ENCODE data around the gene ENOX1. TPM values are rescaled to one million over a fixed set of nuclear protein-coding genes. Genes with fewer than 3 reads are reported as not detected.

ENOX1 gene
- polyA plus RNA-seq, 2 of the 4 experiments (the other 2 are of a cell fraction): 0.28 to 0.41 TPM

GRCh38 chr13:43558326-43558725 lies 228.4 kb downstream of the ENOX1 start (continued):
- TF ChIP-seq FOSB (CRISPR knock-in tag; IDR thresholded peaks at IDR 0.05): no peak
- no peak for TF ChIP-seq FOXS1 (CRISPR knock-in tag; IDR thresholded peaks at IDR 0.05)
- TF ChIP-seq CBX2 (IDR thresholded peaks at IDR 0.05; ENCODE audit: borderline replicate concordance, low read depth): no peak
- no peak for TF ChIP-seq RAD21 (conservative IDR thresholded peaks at IDR 0.05 in 1 of 2, IDR thresholded peaks at IDR 0.05 in 1 of 2)
- no peak for TF ChIP-seq SMC3 (IDR thresholded peaks at IDR 0.05)
- TF ChIP-seq CEBPB (IDR thresholded peaks at IDR 0.05): no peak
- no peak for TF ChIP-seq MAZ (IDR thresholded peaks at IDR 0.05; ENCODE audit: borderline replicate concordance, low read depth, low read length)
- TF ChIP-seq RFX5 (IDR thresholded peaks at IDR 0.05): no peak

- TF ChIP-seq BCL3 (IDR thresholded peaks at IDR 0.05) (no peak), JUNB (IDR thresholded peaks at IDR 0.05) (no peak), TFCP2L1 (CRISPR knock-in tag; IDR thresholded peaks at IDR 0.05) (no peak), RFX5 (IDR thresholded peaks at IDR 0.05) (no peak), CBX2 (IDR thresholded peaks at IDR 0.05; ENCODE audit: borderline replicate concordance, low read depth) (no peak)
- DNase-seq (ENCODE audit: low read depth in 1 of 2, low spot score in 1 of 2) (no peak), ATAC-seq (no peak), FAIRE-seq (no peak)
- 77% methylated on average over 2 of the region's 2 CpGs for WGBS (ENCODE audit: missing lambda C conversion rate)
- Histone ChIP-seq H3K4me3 (no peak overlapping the region), H3K4me1 (0 out of 3 replicates have a peak, but pooled peaks cover 3% of the 10 kb centered on the region), H3K4me2 (no peak overlapping the region), H3K9me3 (no peaks in the 10 kb centered on the region), H3K27ac (no peak overlapping the region)
- CTCF ChIA-PET: no interaction called here
- POLR2A ChIA-PET: no interaction called here
These were observed 231.1 kb downstream of the ENOX1 start for GRCh38 chr13:43555667-43556066.

DNA sequence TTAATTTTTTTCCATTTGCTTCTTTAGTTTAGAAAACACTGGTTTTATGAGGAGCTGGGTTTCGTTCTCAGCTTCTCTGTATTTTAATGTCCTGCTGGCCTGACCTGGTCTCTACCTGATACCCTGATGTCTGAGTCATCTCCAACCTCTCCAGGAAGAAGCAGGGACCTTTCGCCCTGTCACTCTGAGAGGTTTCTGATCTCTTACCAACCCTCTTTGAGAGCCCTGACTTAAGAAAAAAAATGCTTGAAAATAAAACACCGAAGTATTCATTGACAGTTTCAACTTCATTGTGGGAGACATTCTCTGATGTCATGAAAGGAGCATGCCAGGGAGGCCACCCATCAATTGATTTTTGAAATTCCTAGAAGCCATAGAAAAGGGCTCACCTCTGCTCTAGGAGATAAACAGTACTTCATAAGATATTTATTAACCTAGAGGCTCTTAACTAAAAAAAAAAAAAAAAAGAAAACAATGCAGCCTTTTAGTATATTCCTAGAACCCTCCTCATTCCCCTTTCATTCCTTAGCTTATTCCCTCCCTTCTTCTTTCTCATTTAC lies 234.8 kb downstream of the ENOX1 start:
- DNase-seq (ENCODE audit: low read depth in 1 of 2, low spot score in 1 of 2) (no peak), FAIRE-seq (no peak), ATAC-seq (no peak)
- TF ChIP-seq, protein P1, sequence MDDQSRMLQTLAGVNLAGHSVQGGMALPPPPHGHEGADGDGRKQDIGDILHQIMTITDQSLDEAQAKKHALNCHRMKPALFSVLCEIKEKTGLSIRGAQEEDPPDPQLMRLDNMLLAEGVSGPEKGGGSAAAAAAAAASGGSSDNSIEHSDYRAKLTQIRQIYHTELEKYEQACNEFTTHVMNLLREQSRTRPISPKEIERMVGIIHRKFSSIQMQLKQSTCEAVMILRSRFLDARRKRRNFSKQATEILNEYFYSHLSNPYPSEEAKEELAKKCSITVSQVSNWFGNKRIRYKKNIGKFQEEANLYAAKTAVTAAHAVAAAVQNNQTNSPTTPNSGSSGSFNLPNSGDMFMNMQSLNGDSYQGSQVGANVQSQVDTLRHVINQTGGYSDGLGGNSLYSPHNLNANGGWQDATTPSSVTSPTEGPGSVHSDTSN (IDR thresholded peaks at IDR 0.05): no peak
- TF ChIP-seq RARB (CRISPR knock-in tag; IDR thresholded peaks at IDR 0.05) (no peak), JUN (IDR thresholded peaks at IDR 0.05) (no peak), BHLHE40 (IDR thresholded peaks at IDR 0.05; ENCODE audit: low read depth, low read length) (no peak), CEBPB (IDR thresholded peaks at IDR 0.05) (no peak), HOXB5 (CRISPR knock-in tag; IDR thresholded peaks at IDR 0.05) (no peak), PHF8 (IDR thresholded peaks at IDR 0.05; ENCODE audit: borderline replicate concordance, low read depth) (no peak)
- H3K4me3 ChIP-seq: no peak overlapping the region
- no peak overlapping the region for H3K27ac ChIP-seq
- ChIA-PET POLR2A (no interaction called here), CTCF (no interaction called here)
- H3K9me3 ChIP-seq: no peaks in the 10 kb centered on the region
- whole genome bisulfite sequencing (ENCODE audit: missing lambda C conversion rate): 39% methylated on average over 3 of the region's 3 CpGs
- no peak overlapping the region for H3K4me2 ChIP-seq
- H3K4me1 ChIP-seq: 0 out of 3 replicates have a peak, but pooled peaks cover 3% of the 10 kb centered on the region

DNA sequence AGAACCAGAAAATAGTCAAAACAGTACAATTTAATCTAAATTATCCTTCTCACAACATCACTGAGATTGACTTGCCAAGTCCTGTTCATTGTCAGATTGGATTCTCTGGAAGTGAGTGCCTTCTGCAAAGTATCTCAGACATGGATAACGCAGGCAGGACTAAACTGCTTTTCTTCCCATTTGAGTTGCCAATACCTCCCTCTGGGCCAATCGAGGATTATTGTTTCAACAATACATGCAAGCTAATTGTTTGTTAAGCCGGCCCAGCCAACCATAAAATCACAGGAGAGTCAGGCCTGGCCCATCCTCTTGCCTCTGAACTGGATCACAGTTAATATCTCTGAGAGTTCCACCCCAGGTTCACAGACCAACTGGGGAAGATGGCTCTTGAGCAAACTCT lies 240.0 kb downstream of the ENOX1 start:
- Histone ChIP-seq H3K4me3 (no peak overlapping the region), H3K9me3 (no peaks in the 10 kb centered on the region), H3K27ac (no peak overlapping the region), H3K4me1 (peaks cover 18% of the 10 kb centered on the region; the same call in 2 of the 3 replicates), H3K4me2 (no peak overlapping the region)
- TF ChIP-seq POLR2AphosphoS2 (conservative IDR thresholded peaks at IDR 0.05; ENCODE audit: low read length) (no peak), POLR2A (IDR thresholded peaks at IDR 0.05; ENCODE audit: low read length) (no peak), ZC3H11A (IDR thresholded peaks at IDR 0.05) (no peak), JUN (IDR thresholded peaks at IDR 0.05) (no peak), ZFP36 (IDR thresholded peaks at IDR 0.05; ENCODE audit: borderline replicate concordance, partially characterized antibody) (no peak), FOSL2 (IDR thresholded peaks at IDR 0.05) (no peak), FOSL2 (CRISPR knock-in tag; IDR thresholded peaks at IDR 0.05) (no peak), USF2 (IDR thresholded peaks at IDR 0.05) (no peak), NR3C1 (IDR thresholded peaks at IDR 0.05) (no peak), CBX8 (IDR thresholded peaks at IDR 0.05) (no peak)
- TF ChIP-seq, protein P1 (IDR thresholded peaks at IDR 0.05): no peak
- ChIA-PET CTCF (no interaction called here), POLR2A (no interaction called here)
- DNase-seq (ENCODE audit: low read depth in 1 of 2, low spot score in 1 of 2) (no peak), FAIRE-seq (no peak), ATAC-seq (no peak)
- 52% methylated on average over 3 of the region's 3 CpGs for WGBS (ENCODE audit: missing lambda C conversion rate)
